Hepatocyte (in vitro differentiated cells): Measurements from ENCODE around the gene RHOXF2.

Experiments used
- EZH2 ChIP-seq: fragments of 200-600 bp; sonication (generic); IDR thresholded peaks from 2 replicates; pipeline ENCODE4 v1.6.1; 2016; ENCODE audit warnings: antibody characterized with exemption, mild to moderate bottlenecking, borderline replicate concordance
- TF ChIP-seq, protein P1 (sequence below): fragments of 200-600 bp; sonication (generic); IDR thresholded peaks from 2 replicates; pipeline ENCODE4 v1.5.1; 2016; ENCODE audit warnings: antibody characterized with exemption, mild to moderate bottlenecking; ENCODE audit not compliant: poor library complexity

DNA sequence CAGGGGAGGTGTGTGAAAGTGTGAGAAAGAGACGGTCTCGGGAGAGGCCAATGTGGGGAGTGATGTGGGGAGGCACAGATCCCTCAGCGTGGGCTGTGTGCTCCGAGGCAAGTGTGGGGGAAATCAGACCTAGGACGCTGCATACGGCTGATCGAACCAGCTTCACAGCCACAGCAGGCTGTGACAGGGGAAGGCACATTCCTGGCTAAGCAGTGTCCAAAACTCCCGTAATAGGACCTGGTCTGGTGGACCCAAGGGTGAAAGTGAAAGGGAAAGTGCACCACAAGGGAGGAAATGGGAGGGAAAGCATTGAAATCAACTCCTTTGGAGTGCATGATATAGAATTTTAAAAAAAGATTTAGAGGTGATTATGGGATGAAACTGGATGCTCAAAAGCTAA lies 10.9 kb upstream of the RHOXF2 start:
- TF ChIP-seq, protein P1, sequence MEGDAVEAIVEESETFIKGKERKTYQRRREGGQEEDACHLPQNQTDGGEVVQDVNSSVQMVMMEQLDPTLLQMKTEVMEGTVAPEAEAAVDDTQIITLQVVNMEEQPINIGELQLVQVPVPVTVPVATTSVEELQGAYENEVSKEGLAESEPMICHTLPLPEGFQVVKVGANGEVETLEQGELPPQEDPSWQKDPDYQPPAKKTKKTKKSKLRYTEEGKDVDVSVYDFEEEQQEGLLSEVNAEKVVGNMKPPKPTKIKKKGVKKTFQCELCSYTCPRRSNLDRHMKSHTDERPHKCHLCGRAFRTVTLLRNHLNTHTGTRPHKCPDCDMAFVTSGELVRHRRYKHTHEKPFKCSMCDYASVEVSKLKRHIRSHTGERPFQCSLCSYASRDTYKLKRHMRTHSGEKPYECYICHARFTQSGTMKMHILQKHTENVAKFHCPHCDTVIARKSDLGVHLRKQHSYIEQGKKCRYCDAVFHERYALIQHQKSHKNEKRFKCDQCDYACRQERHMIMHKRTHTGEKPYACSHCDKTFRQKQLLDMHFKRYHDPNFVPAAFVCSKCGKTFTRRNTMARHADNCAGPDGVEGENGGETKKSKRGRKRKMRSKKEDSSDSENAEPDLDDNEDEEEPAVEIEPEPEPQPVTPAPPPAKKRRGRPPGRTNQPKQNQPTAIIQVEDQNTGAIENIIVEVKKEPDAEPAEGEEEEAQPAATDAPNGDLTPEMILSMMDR, result no peak
- no peak for TF ChIP-seq EZH2
